Fibroblast of mammary gland (primary cell): ENCODE results near the gene MYO1F.

Experiments
- DNase-seq: peaks from one replicate; pipeline ENCODE4 v3.0.0-alpha.2; 2010; ENCODE audit warnings: low read depth
- H3K4me3 ChIP-seq: 2 replicates; pipeline ENCODE4 v1.5.1; 2011; ENCODE audit warnings: low read depth, mild to moderate bottlenecking, low read length, moderate library complexity; ENCODE audit not compliant: control insufficient read depth
- CTCF ChIP-seq: conservative IDR thresholded peaks from 2 replicates; pipeline ENCODE4 v1.5.1; 2011; ENCODE audit warnings: low read depth, low read length, inconsistent platforms; ENCODE audit not compliant: control insufficient read depth, insufficient read depth

MYO1F gene

GRCh38 chr19:8545743-8546142 lies 31.5 kb downstream of the MYO1F start:
- no peak for TF ChIP-seq CTCF
- H3K4me3 ChIP-seq, result no peak overlapping the region
- DNase-seq, result no peak

- DNase-seq, result no peak
- no peak overlapping the region for H3K4me3 ChIP-seq
- TF ChIP-seq CTCF, result no peak
Measured at GRCh38 chr19:8544168-8544567, 33.1 kb downstream of the MYO1F start.

- no peak for TF ChIP-seq CTCF
- DNase-seq, result no peak
- no peak overlapping the region for H3K4me3 ChIP-seq
Measured at GRCh38 chr19:8539621-8540149, 37.6 kb downstream of the MYO1F start.

DNA sequence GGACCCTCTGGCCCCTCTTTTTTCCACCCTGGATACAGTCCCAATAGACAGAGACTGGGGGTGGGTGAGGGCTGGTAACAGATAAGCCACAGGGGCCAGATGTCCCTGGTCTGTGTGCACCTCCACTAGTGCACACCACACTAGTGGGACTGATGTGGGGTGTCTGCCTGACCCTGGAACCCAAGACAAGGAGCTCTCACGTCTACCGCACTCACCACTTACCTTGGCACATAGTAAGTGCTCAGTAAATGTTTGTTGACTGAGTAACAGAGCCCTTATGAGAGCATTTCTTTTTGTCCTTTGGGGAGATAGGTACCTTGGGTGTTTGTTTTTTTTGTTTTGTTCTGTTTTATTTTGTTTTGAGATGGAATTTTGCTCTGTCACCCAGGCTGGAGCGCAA lies 40.1 kb downstream of the MYO1F start:
- no peak overlapping the region for H3K4me3 ChIP-seq
- no peak for DNase-seq
- TF ChIP-seq CTCF, result no peak

- no peak for DNase-seq
- TF ChIP-seq CTCF, result no peak
- no peak overlapping the region for H3K4me3 ChIP-seq
Measured at GRCh38 chr19:8536282-8536681, 41.0 kb downstream of the MYO1F start.

DNA sequence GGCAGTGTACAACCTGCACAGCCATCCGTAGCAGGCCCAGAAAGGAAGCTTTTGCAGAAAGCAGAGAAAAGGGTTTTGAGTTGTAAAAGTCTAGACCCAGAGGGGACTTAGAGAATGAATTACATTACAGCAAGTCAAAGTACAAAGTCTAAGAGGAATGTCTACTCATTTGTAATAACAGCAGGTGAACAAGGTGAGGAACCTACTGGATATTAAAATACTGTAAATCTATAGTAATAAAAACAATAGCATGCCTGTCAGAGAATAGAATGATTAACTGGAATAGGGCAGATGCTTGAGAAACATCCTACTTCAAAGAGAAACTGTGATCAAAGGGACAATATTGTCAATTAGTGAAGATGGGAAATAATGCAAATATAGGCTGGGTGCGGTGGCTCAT lies 45.0 kb downstream of the MYO1F start:
- no peak for TF ChIP-seq CTCF
- H3K4me3 ChIP-seq, result no peak overlapping the region

GRCh38 chr19:8531470-8531869 lies 45.8 kb downstream of the MYO1F start:
- no peak for TF ChIP-seq CTCF
- DNase-seq, result no peak
- no peak overlapping the region for H3K4me3 ChIP-seq

More for the DNA sequence above, 45.0 kb downstream of the MYO1F start:
- DNase-seq, result no peak
